Left hindlimb (tissue), 1 donor: ENCODE results near the gene RSRC1.
"Not testable (repeated sequence)": the region's sequence is repeated elsewhere in the genome, so short reads cannot be mapped to it uniquely, and the experiment has no call there.

Source experiments
- DNase-seq: peaks from one replicate; pipeline ENCODE4 v3.0.0-alpha.2; 2018

Gene RSRC1

GRCh38 chr3:158479051-158479450, 369.2 kb downstream of the RSRC1 start:
- DNase-seq, result no peak

DNA sequence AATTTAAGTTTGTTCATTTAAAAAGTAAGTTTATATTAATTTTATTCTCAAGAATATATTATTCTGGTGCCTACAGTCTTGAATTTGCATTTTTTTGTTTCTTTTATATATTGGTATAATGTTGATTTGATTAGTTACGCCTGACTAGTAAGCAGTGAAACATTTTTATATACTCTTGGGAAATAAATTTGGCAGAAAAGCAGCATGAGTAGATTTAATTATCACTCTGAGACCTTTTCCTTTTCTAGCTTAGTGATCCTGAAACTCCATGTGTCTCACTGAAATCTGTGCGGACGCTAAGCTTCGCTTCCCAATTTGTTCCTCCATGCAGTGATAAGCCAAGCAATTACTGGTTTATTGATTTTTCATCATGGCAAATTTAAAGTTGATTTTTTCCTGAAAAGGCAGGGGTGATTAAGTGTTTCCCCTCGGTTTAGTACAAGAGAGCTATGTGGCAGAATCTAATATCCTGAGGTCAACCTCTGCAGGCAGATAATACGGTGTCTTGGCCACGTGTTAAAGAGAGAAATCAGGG, 373.9 kb downstream of the RSRC1 start:
- no peak for DNase-seq

- no peak for DNase-seq
Observed at GRCh38 chr3:158486200-158486599, 376.3 kb downstream of the RSRC1 start.

DNA sequence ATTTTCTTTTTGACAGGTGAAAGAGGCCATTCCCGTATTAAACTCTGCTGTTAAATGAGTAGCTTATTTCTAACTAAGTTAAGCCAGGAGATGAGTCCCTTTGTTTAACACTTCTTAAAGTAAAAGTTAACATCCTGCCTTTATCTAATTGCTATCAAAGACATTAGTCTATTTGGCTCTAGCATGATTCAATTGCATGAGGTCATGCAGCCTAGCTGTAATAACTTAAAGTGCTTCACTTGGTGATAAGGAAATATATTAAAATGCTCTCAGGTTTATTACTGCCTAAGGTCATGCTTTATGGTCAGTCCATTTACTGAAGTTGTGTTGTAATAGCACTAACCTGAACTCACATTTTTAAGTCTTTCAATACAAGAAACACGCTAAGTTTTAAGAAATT, 378.8 kb downstream of the RSRC1 start:
- DNase-seq, result no peak

DNA sequence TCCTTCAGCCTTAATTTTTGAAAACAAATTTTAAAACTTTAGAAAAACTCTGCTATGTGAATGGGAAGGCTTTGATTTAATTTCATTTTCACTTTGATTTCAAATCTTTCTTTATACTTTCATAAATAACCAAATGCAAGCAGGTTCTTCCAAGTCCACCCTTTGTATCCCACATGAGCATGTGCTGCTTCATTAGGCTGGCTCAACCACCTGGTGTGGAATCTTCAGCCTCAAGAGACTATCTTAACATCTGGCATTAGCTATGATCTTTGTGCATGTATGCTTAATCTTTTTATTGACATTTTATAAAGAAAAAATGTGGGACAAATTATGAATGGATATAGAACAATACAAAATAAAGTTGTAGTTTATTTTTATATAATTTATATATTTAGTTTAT, 379.3 kb downstream of the RSRC1 start:
- no peak for DNase-seq

GRCh38 chr3:158491968-158492367, 382.1 kb downstream of the RSRC1 start:
- no peak for DNase-seq

- no peak for DNase-seq
Observed at GRCh38 chr3:158492685-158493084, 382.8 kb downstream of the RSRC1 start.

DNA sequence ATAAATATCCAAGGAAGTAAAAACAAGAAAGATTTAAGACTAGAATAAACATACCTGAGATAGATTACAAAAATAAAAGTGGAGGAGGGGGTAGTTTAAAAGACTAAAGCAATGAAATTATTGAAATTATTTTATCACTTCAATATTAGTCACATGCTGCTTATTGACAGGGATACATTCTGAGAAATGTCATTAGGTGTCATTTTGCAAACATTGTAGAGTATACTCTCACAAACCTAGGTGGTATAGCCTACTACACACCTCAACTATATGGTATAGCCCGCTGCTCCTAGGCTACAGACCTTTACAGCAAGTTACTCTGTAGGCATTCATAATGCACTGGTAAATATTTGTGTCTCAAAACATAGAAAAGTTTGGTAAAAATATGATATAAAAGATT, 384.0 kb downstream of the RSRC1 start:
- DNase-seq, result no peak

DNA sequence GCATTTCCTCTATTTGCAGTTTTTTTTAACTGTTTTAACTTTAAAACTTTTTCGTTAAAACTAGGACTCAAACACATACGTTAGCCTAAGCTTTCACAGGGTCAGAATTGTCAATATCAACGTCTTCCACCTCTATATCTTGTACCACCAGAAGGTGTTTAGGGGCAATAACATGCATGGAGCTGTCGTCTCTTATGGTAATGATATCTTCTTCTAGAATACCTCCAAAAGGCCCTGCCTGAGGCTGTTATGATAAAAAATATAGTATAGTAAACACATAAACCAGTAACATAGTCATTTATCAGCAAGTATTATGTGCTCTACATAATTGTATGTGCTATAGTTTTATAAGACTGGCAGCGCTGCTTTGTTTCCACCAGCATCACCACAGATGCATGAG, 384.8 kb downstream of the RSRC1 start:
- no peak for DNase-seq

DNA sequence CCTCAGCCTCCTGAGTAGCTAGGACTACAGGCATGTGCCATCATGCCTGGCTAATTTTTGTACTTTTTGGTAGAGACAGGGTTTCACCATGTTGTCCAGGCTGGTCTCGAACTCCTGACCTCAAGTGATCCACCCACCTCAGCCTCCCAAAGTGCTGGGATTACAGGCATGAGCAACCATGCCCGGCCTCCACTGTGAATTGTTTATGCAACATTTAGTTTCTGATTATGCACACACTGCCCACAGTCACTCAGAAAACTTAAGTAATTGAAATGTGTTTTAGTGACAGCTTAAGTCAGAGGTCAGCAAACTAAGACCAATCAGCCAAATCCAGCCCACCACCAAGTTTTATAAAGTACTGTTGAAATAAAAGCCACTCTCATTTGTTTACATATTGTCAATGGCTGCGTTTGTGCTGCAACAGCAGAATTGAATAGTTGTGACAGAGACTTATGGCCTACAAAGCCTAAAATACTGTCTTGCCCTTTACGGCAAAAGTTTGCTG, 385.6 kb downstream of the RSRC1 start:
- DNase-seq, result not testable (repeated sequence)

- DNase-seq, result no peak
Observed at GRCh38 chr3:158505117-158505516, 395.2 kb downstream of the RSRC1 start.

- no peak for DNase-seq
Observed at GRCh38 chr3:158506456-158506855, 396.6 kb downstream of the RSRC1 start.

DNA sequence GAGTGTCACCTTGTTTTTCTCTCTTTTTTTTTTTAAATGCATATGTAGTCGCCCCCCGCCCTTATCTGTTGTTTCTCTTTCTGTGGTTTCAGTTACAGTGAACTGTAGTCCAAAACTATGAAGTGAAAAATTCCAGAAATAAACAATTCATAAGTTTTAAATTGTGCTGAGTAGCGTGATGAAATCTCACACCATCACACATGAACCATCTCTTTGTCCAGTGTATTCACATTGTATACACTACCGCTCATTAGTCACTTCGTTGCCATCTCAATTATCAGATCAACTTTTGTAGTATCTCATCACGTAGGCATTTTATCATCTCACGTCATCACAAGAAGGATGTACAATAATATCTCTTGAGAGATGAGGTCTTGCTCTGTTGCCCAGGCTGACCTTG, 398.6 kb downstream of the RSRC1 start:
- no peak for DNase-seq

- no peak for DNase-seq
Observed at GRCh38 chr3:158509891-158510290, 400.0 kb downstream of the RSRC1 start.

GRCh38 chr3:158516729-158517128, 406.8 kb downstream of the RSRC1 start:
- DNase-seq, result not testable (repeated sequence)

- DNase-seq, result no peak
Observed at GRCh38 chr3:158519776-158520175, 409.9 kb downstream of the RSRC1 start.

DNA sequence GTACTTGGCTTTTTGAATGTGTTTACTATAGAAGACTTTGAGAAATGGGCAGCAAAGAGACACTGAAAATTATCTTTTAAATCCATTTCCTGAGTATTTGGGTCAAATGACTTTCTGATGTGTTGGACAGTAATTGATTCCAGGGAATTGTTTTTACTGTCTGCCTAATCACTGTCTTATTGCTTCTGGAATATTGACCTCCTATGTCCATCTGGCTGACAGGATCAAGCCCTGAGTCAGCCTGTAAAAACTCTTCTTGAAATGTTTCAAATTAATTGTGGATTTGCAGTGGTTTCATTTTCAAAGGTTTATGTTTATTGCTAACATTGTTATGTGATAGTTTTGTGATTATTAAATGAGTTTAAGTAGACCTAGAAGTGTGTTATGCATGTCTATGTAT, 410.5 kb downstream of the RSRC1 start:
- DNase-seq, result no peak

DNA sequence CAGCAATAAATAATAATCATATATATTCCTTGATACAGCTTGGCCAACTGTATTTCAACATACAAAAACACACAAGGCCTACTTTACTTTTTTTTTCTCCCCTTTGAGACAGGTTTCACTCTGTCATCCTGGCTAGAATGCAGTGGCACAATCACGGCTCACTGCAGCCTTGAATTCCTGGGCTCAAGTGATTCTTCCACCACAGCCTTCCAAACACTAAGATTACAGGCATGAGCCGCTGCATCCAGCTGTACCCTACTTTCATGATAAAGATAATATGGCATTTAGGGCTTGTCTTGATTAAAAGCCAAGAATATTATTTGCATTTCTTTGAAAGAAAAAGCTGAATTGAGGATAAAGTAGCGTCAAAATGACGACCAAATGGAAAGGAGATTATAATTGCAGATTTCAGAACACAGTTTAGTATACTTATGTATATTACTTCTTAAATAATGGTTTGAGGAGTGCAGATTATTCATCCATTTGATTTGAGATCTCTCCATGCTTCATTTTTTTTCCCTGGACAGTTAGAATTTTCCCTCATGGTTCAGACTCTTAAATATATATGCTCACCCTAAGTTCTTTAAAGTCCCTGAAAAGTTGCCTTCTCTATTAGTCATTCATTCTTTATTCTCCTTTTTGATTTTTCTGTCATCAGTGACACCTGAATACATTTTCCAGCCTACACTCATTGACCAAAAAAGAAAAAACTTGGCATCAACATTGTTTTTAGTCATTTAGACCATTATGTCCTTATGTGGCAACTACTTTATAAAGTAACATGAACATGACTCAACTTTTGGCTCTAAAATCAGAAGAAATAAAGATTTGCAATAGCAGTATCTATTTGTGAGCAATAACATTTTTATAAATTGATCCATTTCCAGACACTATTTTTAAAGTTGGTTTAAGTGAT, 412.6 kb downstream of the RSRC1 start:
- DNase-seq, result no peak

- no peak for DNase-seq
Observed at GRCh38 chr3:158528076-158528674, 418.3 kb downstream of the RSRC1 start.

GRCh38 chr3:158531334-158531733, 421.4 kb downstream of the RSRC1 start:
- no peak for DNase-seq

GRCh38 chr3:158532099-158532734, 422.3 kb downstream of the RSRC1 start:
- DNase-seq, result no peak

DNA sequence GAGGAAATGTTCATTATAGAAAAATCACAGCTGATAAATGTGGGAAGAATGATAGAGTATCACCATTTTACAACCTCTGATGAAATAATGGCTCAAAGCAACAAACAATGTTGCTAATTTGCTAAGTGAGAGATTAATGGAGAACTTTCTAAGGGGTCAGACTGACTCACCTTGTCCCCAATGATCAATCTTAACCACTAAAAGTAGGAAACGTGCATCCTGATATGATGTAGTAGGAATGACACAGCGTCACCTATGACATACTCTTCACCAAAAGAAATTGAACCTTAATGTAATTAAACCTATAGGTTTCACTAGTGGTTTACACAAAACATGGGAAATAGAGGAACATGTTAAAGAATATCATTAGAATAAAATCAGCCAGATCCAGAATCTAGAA, 426.0 kb downstream of the RSRC1 start:
- no peak for DNase-seq

DNA sequence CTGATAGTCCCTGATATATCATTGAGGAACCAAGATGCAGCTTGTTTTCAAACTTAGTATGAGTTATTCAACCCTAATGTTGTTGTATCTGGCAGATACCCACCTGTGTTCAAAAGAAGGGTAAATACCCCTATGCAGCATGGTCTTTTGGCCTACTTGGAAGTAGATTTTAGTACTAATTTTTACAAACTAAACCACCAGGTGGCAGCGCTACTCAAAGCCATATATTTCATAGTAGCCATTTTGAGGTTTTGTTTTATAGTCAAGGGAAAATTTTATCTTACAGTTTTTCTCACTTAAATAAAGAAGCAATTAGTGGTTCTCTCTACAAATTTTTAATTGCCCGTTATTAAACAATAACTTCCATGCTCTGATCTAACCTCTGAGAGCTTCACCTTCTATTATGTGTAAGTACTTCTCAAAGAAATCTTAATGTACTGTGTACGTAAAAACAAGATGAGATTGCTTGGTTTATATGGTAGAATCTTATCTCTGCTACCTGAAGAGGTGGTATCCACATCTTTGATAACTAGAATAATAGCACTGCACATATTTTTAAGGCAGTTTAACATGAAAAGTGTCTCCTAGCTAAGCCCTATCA, 429.6 kb downstream of the RSRC1 start:
- no peak for DNase-seq
